MG63 (cell line): Measurements from ENCODE around the gene REPIN1. TPM values are rescaled to one million over a fixed set of nuclear protein-coding genes. Genes with fewer than 3 reads are reported as not detected.

Source experiments
- DNase-seq: peaks from one replicate; pipeline ENCODE4 v3.0.0-alpha.2; 2020
- H3K27me3 ChIP-seq: fragments of 250-450 bp; sonication (Bioruptor Pico); 2 replicates; pipeline ENCODE4 v1.5.1; 2020; ENCODE audit warnings: mild to moderate bottlenecking, moderate library complexity
- H3K36me3 ChIP-seq: fragments of 250-450 bp; sonication (Bioruptor Pico); 2 replicates; pipeline ENCODE4 v1.5.1; 2020; ENCODE audit warnings: mild to moderate bottlenecking, moderate library complexity
- H3K4me3 ChIP-seq: fragments of 250-450 bp; sonication (Bioruptor Pico); 2 replicates; pipeline ENCODE4 v1.5.1; 2020; ENCODE audit warnings: mild to moderate bottlenecking, moderate library complexity
- H3K9me3 ChIP-seq: fragments of 250-450 bp; sonication (Bioruptor Pico); 2 replicates; pipeline ENCODE4 v1.5.1; 2020; ENCODE audit warnings: mild to moderate bottlenecking, moderate library complexity
- total RNA-seq: library from RNA; depleted of rRNA; stranded (reverse); fragments of >200 nt; shearing (Covaris generic); gene quantifications from 2 replicates; pipeline ENCODE4 v1.2.3, GENCODE V29; 2014; ENCODE audit warnings: low replicate concordance

REPIN1 gene
- total RNA-seq, 1 experiment from 2014 or later: 43.6 TPM

DNA sequence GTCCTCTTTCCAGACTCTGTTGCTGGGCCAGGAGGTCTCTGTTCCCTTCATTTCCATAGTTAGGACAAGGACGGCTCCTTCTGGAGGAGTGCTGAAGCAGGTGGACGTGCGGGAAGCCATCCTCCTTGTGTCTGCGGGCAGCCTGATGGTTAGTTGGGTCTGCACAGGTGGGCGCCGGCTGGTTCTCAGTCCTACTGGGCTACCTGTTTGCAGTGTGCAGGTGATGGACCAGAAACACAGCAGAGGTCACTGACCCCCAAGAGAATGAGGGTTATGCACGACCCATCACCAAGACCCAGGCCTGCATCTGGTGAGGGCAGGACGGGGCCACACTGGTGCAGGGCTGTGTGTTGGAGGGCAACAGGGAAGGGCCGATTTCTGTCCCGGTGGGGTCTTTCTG, 35.0 kb upstream of the REPIN1 start:
- DNase-seq: no peak
- H3K36me3 ChIP-seq: no peaks in the 10 kb centered on the region
- no peaks in the 10 kb centered on the region for H3K9me3 ChIP-seq
- H3K4me3 ChIP-seq: no peak overlapping the region
- H3K27me3 ChIP-seq: no peaks in the 10 kb centered on the region

DNA sequence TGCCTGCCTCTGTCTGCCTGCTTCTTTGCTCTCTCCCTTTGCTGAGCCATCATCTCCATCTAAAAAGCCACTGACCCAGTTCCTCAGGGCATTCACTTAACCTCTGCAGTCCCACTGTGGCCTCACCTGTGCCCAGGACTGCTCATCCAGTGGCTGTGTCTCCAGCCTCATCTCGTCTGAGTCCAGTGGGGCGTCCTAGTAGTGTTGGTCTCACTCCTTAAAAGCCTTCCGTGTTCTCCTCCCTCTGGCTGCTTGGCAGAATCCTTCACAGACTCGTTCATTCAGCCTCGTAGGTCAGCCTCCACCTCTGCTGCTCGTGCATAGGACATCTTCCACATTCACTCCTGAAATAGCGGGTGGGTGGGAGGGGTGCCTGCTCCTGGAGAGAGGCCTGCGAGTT, 34.5 kb upstream of the REPIN1 start:
- H3K4me3 ChIP-seq: no peak overlapping the region
- no peaks in the 10 kb centered on the region for H3K36me3 ChIP-seq
- no peaks in the 10 kb centered on the region for H3K9me3 ChIP-seq
- H3K27me3 ChIP-seq: no peaks in the 10 kb centered on the region
- no peak for DNase-seq

DNA sequence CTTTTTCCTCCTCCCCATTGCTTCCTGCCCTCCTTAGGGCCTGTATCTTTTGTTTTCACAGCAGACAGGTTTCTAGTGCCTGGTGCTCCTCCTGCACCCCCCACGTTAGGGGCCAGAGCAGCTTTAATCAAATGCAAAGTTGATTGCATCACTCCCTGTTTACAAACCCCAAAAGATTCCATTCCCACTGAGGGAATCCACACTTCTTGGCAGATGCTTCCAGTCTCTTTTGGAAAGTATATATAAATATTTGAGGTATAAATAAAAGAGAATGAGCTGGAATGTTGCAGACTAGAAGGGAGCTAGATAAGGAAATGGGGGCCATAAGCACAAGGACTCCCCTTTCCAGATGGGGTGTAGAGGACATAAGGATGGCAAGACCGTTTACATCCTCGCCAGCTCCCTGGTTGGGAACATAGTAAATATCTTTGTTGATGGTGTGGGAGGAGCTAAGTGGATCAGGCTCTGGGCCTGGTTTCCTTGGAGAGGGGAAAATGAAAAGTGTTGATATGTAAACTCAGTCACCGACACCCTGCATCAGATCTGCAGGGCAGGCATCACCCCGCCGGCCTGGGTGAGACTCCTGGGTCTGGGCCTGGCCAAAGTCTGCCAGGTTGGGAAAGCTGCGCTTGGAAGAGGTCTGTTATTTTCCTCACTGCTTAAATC, 33.4 kb upstream of the REPIN1 start:
- Histone ChIP-seq H3K27me3 (no peaks in the 10 kb centered on the region), H3K9me3 (no peaks in the 10 kb centered on the region), H3K36me3 (no peaks in the 10 kb centered on the region), H3K4me3 (no peak overlapping the region)
- peak; percentile 37 for DNase-seq

DNA sequence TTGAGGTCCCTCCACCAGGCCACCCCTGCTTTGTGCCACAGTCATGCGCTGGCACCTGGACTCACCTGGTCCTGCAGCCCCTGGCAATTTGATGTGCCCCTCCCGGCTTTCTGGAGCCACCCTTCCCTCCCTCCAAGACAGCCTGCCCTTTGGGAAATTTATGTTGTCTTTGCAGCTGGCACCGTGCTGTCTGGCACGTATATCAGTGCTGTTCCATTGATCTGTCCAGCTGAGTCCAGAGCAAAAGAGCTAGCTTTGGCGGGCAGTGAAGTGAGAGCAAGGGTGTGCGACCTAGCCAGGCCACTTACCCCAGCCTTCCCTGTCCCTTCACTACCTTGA, 32.9 kb upstream of the REPIN1 start:
- no peaks in the 10 kb centered on the region for H3K27me3 ChIP-seq
- no peaks in the 10 kb centered on the region for H3K36me3 ChIP-seq
- H3K4me3 ChIP-seq: no peak overlapping the region
- DNase-seq: no peak
- H3K9me3 ChIP-seq: no peaks in the 10 kb centered on the region

DNA sequence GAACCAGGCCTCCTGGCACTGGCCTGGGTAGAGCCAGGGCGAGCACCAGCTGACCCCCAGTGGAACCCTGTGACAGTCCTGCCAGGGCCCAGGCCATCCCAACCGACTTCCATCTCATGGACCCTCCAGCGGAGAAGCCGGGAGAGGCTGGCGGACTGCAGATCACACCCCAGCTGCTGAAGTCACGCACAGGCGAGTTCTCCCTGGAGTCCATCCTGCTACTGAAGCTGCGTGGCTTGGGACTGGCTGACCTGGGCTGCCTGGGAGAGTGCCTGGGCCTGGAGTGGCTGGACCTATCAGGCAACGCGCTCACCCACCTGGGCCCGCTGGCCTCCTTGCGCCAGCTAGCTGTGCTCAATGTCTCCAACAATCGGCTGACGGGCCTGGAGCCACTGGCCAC, 31.9 kb upstream of the REPIN1 start:
- H3K4me3 ChIP-seq: no peak overlapping the region
- no peak for DNase-seq
- H3K27me3 ChIP-seq: no peaks in the 10 kb centered on the region
- H3K36me3 ChIP-seq: no peaks in the 10 kb centered on the region
- no peaks in the 10 kb centered on the region for H3K9me3 ChIP-seq

DNA sequence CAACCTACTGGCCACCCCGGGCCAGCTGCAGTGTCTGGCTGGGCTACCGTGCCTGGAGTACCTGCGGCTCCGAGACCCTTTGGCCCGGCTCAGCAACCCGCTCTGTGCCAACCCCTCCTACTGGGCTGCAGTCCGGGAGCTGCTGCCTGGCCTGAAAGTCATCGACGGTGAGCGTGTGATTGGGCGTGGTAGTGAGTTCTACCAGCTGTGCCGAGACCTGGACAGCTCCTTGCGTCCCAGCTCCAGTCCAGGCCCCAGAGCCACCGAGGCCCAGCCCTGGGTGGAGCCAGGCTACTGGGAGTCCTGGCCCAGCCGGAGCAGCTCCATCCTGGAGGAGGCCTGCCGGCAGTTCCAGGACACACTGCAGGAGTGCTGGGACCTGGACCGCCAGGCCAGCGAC, 31.4 kb upstream of the REPIN1 start:
- Histone ChIP-seq H3K9me3 (no peaks in the 10 kb centered on the region), H3K27me3 (no peaks in the 10 kb centered on the region), H3K4me3 (no peak overlapping the region), H3K36me3 (no peaks in the 10 kb centered on the region)
- DNase-seq: no peak

DNA sequence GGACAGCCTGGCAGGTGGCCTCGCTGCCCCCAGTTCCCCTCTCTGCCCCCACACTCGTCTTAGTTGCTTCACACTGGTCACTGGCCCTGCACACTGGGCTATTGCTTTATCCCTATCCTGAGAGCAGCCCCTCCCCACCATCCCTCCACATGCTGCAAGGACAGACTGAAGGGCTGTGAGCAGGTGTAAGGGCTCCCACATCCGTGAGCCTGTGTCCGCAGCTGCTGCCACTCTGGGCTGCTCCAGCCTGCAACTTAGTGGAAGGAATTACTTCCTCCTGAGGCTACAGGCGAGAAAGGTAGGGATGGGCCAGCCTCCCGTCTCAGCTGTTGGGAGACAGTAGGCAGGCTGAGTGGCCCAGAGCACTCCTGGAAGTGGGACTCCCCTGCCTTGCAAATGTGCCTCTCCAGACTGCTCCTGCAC, 31.0 kb upstream of the REPIN1 start:
- no peak overlapping the region for H3K4me3 ChIP-seq
- no peaks in the 10 kb centered on the region for H3K27me3 ChIP-seq
- no peaks in the 10 kb centered on the region for H3K36me3 ChIP-seq
- no peaks in the 10 kb centered on the region for H3K9me3 ChIP-seq
- no peak for DNase-seq

DNA sequence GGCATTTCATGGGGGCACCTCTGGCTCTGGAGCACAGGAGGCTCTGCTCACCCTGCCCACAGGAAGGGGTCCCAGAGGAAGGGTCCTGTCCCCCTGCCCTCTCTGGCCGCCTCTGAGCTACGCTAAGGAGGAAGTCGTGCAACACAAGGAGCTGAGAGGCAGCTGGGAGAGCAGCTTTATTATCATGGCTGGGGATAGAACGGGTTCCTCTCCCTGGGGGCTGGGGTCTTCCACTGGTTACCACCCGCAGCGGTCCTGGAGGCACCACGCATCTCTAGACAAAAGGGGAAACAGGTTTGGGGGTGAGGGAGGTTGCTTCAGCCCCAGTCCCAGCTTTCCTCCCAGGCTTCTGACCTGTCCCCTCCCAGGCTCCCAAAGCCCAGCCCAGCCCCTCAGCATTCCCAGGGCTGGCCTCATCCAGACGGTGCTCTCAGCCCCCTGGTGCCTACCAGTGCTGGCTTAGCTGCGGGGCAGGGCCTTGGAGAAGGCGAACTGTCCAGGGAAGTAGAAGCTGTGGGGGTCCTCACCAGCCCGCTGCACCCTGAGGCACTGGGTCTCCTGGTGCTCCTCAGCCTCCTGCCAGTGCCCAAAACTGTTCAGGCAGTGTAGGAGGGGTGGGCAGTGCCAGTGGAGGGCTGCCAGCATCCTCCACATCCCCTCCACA, 30.3 kb upstream of the REPIN1 start:
- Histone ChIP-seq H3K9me3 (no peaks in the 10 kb centered on the region), H3K4me3 (no peak overlapping the region), H3K36me3 (no peaks in the 10 kb centered on the region), H3K27me3 (no peaks in the 10 kb centered on the region)
- DNase-seq: no peak

DNA sequence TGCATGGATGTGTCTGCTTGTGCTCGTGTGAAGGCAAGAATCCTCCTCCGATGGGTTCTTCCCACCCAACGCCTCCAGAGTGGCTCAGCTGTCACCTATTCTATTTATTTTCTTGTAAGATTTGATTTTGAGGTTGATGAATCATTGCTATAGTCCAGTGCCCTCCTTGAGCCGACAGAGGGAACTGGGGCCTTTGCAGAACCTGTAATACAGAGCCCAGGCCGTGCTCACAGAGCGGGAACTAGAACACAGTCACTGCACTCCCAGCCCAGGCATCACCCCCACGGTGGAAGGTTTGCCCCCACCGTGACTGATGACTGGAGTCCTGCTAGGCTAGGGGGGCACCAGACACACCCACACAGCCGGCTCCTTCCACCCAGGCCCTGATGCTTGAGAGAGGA, 29.2 kb upstream of the REPIN1 start:
- Histone ChIP-seq H3K36me3 (no peaks in the 10 kb centered on the region), H3K4me3 (no peak overlapping the region), H3K9me3 (peaks cover 3% of the 10 kb centered on the region; the same call in 1 of the 2 replicates), H3K27me3 (no peaks in the 10 kb centered on the region)
- no peak for DNase-seq

DNA sequence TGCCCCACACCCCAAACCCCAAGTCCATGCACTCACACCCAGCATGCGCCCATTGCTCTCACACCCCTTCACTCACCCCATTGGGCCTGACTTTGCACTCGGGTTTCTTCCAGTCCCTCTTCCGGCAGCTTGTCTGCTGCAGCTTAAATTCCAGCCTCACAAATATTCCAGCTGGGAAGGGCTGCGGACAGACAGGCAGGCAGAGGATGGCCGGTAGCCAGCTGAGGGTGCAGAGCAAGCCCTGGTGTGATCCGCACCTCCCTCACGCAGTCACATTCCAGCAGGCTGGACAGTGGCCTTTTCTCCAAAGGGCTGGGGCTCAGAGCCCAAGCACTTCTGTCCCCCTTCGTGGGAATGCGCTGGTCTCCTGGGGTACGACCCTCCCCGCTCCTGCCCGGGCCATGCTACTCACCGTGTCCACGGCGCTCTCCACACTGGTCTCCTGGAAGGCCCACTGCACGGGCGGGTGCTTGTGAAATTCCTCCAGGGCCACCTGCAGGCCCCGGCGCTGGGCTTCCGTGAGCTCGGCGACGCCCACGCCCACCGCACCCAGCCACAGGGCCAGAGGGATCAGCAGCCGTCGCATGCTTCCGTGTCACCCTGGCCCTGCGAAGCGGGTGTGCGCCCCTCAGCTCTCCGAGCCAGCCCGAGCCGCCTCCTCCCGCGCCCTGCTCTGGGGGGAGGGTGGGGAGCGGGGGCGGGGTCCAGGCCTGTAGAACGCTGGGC, 28.4 kb upstream of the REPIN1 start:
- Histone ChIP-seq H3K27me3 (no peaks in the 10 kb centered on the region), H3K4me3 (no peak overlapping the region), H3K36me3 (no peaks in the 10 kb centered on the region), H3K9me3 (peaks cover 3% of the 10 kb centered on the region; the same call in 1 of the 2 replicates)
- DNase-seq: no peak

DNA sequence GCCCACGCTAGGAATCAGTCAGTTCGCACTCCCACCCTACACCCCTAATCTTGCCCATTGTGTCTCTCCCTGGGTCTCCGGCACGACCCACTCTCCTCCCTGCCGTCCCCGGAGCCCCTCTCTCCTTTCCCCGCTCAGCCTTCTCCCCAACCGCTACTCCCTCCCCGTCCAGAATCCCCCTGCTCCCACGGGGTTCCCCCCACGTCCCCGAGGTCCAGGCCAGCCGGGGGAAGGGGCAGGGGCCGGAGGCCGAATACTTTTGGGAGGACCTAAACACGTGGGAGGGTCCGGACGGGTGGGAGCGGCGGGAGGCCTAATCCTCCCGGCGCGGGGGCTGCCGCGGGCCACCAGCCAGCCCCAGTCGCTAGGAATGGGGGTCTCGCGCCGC, 27.8 kb upstream of the REPIN1 start:
- Histone ChIP-seq H3K27me3 (no peaks in the 10 kb centered on the region), H3K36me3 (no peaks in the 10 kb centered on the region), H3K9me3 (peaks cover 3% of the 10 kb centered on the region; the same call in 1 of the 2 replicates), H3K4me3 (no peak overlapping the region)
- DNase-seq: no peak

DNA sequence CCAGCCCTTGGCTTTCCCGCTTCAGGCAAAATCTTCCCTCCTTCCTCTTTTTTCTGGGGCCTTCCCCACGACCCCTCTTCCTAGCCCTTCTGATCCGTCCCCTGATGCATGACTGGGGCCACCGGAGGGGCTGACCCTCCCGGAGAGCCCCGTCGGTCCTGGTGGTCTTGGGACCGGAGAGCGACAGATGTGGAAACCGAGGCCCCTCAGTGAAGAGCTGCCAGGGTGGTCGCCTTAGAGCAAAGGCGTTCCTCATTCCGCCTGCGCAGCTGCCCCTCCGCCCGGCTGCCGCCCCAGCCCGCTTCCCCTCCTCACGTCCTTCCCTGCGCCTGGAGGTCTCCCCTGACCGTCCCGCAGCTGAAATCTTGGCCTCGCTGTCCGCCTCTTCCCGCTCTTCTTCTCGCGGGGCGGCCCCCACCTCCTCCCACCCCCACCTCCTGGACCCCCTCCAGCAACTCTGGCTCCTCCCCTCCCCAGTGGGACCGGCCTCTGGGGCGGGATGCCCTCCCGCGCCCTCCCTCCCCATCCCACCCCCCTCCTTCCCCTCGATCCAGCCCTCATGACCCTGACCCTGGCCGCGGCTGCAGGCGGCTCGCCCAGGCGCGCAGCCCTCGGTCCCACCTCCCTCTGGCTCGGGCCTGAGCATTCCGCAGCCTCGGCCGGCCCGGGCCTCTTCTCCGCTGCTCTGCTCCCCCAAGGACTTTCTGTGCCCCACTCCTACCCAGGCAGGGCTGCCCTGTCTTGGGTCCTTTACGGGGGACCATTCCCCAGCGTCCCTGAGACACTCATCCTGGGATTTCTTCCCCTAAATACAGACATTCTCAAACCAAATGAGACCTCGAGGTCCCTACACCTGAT, 27.1 kb upstream of the REPIN1 start, which contains the start of gene RARRES2:
Gene RARRES2, minus strand, starts transcription at position 367 of the 858 bp plus-strand sequence. CDS start 1,020 bp downstream, outside the sequence.
- H3K27me3 ChIP-seq: no peaks in the 10 kb centered on the region
- no peak for DNase-seq
- no peak within 1 kb of the TSS for H3K4me3 ChIP-seq
- H3K36me3 ChIP-seq: no peaks in the 10 kb centered on the region
- H3K9me3 ChIP-seq: peaks cover 3% of the 10 kb centered on the region; the same call in 1 of the 2 replicates

DNA sequence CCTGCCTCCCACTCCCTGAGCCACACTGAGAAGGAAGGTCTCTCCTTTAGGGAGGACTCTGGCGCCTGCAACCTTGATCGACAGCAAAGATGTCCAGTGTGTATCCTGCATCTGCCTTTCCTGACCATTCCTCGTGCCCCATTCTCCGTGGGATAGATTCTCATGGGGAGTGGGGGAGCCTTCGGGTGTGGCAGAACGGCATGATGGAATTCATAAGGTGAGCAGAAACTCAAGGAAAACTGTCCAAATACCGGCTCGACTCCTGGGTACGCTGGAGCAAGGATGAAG, 26.6 kb upstream of the REPIN1 start:
- no peak overlapping the region for H3K4me3 ChIP-seq
- peaks cover 3% of the 10 kb centered on the region; the same call in 1 of the 2 replicates for H3K9me3 ChIP-seq
- no peaks in the 10 kb centered on the region for H3K36me3 ChIP-seq
- no peak for DNase-seq
- no peaks in the 10 kb centered on the region for H3K27me3 ChIP-seq

DNA sequence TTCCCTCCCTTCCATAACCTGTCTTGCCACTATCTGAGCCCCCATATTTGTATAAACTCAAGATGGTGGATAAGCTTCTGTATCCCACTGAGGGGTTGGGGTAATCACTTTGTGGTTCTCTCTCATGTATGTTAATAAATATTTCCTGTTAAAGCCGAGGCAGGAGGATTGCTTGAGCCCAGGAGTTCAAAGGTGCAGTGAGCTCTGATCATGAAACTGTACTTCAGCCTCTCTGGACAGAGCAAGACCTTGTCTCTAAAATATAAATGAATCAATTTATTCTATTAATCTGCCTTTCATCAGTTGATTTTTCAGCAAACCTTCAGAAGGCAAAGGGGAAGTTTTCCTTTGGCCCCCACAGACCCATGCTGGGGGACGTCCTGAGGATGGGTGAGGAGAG, 25.4 kb upstream of the REPIN1 start:
- no peak overlapping the region for H3K4me3 ChIP-seq
- H3K9me3 ChIP-seq: peaks cover 3% of the 10 kb centered on the region; the same call in 1 of the 2 replicates
- no peaks in the 10 kb centered on the region for H3K36me3 ChIP-seq
- no peak for DNase-seq
- H3K27me3 ChIP-seq: no peaks in the 10 kb centered on the region

DNA sequence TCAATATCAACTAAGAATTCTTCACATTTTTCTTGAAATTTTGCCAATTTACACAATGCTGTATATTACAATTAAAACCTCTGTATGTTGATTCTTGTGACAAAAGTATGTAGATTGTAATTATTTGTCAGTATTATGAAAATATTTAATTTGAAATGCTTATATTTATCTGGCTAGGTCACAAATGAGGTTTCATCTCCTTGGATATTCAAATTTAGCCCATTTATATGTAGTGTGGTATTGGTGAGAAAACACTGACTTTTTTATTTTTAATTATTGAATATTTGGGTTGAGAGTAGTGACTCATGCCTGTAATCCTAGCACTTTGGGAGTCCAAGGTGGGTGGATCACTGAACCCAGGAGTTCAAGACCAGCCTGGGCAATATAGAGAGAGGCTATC, 24.3 kb upstream of the REPIN1 start:
- no peaks in the 10 kb centered on the region for H3K36me3 ChIP-seq
- no peak overlapping the region for H3K4me3 ChIP-seq
- no peaks in the 10 kb centered on the region for H3K27me3 ChIP-seq
- no peak for DNase-seq
- H3K9me3 ChIP-seq: peaks cover 3% of the 10 kb centered on the region; the same call in 1 of the 2 replicates

DNA sequence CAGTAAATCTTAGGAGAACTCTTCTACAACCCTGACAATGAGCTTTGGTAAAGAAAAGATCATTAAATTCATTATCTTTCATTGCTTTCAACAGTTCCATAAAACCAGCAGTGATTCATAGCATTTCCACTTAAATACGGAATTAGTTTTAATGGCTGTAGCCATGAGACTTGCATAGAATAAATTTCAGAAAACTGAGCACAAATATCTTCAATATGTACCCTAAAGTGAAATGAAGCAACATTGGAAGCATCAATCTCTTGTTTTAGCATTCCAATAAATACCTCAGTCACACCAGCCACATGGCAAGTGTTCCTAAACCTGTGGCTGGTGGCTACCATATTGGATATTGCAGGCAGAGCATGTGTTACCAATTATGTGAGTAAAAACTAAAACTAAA, 23.6 kb upstream of the REPIN1 start:
- Histone ChIP-seq H3K36me3 (no peaks in the 10 kb centered on the region), H3K4me3 (no peak overlapping the region), H3K9me3 (peaks cover 3% of the 10 kb centered on the region; the same call in 1 of the 2 replicates), H3K27me3 (no peaks in the 10 kb centered on the region)
- no peak for DNase-seq

DNA sequence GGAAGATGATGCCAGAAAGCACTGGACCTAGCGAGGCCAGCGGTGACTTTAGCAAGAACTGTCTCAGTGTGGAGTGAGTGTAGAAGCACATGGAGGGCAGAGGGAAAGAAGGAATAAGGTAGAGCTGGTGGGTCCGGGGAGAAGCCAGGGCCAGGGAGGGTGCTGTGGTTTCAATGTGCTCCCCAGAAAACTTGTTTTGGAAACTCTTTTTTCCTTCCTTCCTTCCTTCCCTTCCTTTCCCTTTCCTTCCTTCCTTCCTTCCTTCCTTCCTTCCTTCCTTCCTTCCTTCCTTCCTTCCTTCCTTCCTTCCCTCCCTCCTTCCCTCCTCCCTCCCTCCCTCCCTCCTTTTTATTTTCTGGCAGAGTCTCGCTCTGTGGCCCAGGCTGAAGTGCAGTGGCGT, 21.7 kb upstream of the REPIN1 start:
- H3K4me3 ChIP-seq: no peak overlapping the region
- no peak for DNase-seq

More for the DNA sequence above, 21.7 kb upstream of the REPIN1 start:
- Histone ChIP-seq H3K9me3 (peaks cover 3% of the 10 kb centered on the region; the same call in 1 of the 2 replicates), H3K36me3 (no peaks in the 10 kb centered on the region), H3K27me3 (no peaks in the 10 kb centered on the region)
